HG03045 (cell line): ENCODE data around the gene MDM2.
A peak's percentile ranks its signal among the peaks of the same experiment; 100 is the strongest.

Experiments
- ATAC-seq: cut with Tn5 transposase; IDR thresholded peaks from one replicate; pipeline ENCODE4 v1.9.1; 2021; ENCODE audit warnings: mild to moderate bottlenecking, moderate library complexity; ENCODE audit not compliant: unreplicated experiment

Gene MDM2

GRCh38 chr12:68807576-68808387 lies at the start of gene MDM2:
Gene MDM2, plus strand, starts transcription at chr12:68808177. Its CDS starts 301 bp downstream, at chr12:68808478.
- ATAC-seq, result peak; percentile 80

GRCh38 chr12:68759852-68760251 lies 48.1 kb upstream of the MDM2 start:
- no peak for ATAC-seq

GRCh38 chr12:68760806-68761441 lies 47.1 kb upstream of the MDM2 start:
- no peak for ATAC-seq

- no peak for ATAC-seq
Observed at GRCh38 chr12:68761442-68761812, 46.5 kb upstream of the MDM2 start.

GRCh38 chr12:68761901-68762630 lies 45.9 kb upstream of the MDM2 start:
- ATAC-seq, result no peak

GRCh38 chr12:68762691-68763090 lies 45.3 kb upstream of the MDM2 start:
- ATAC-seq, result no peak

GRCh38 chr12:68765696-68766095 lies 42.3 kb upstream of the MDM2 start:
- ATAC-seq, result no peak

- no peak for ATAC-seq
Observed at GRCh38 chr12:68766646-68767045, 41.3 kb upstream of the MDM2 start.

GRCh38 chr12:68767191-68767590 lies 40.8 kb upstream of the MDM2 start:
- ATAC-seq, result no peak

- no peak for ATAC-seq
Observed at GRCh38 chr12:68768431-68768939, 39.5 kb upstream of the MDM2 start.

GRCh38 chr12:68769941-68770340 lies 38.0 kb upstream of the MDM2 start:
- no peak for ATAC-seq

GRCh38 chr12:68771223-68771925 lies 36.6 kb upstream of the MDM2 start:
- no peak for ATAC-seq

- peak; percentile 68 for ATAC-seq
Observed at GRCh38 chr12:68772714-68773113, 35.3 kb upstream of the MDM2 start.

GRCh38 chr12:68773582-68773981 lies 34.4 kb upstream of the MDM2 start:
- ATAC-seq, result no peak

GRCh38 chr12:68775121-68775630 lies 32.8 kb upstream of the MDM2 start:
- ATAC-seq, result no peak

- no peak for ATAC-seq
Observed at GRCh38 chr12:68776976-68777610, 30.9 kb upstream of the MDM2 start.

- no peak for ATAC-seq
Observed at GRCh38 chr12:68779280-68779679, 28.7 kb upstream of the MDM2 start.

- ATAC-seq, result no peak
Observed at GRCh38 chr12:68780731-68781130, 27.2 kb upstream of the MDM2 start.

GRCh38 chr12:68781728-68782127 lies 26.2 kb upstream of the MDM2 start:
- ATAC-seq, result no peak

- ATAC-seq, result no peak
Observed at GRCh38 chr12:68784015-68784414, 24.0 kb upstream of the MDM2 start.
